Lung (tissue), 12 donors: ENCODE measurements around the gene CDH24. TPM values are rescaled to one million over a fixed set of nuclear protein-coding genes. Genes with fewer than 3 reads are reported as not detected.

ENCODE experiments used
- ATAC-seq: fragments of 200-7000 bp; cut with Tn5 transposase; one replicate; pipeline ENCODE4 v1.9.1; 2020; ENCODE audit warnings: moderate number of reproducible peaks; ENCODE audit not compliant: insufficient read depth, low FRiP score
- DNase-seq, 3 donors: peaks; one replicate each; pipeline ENCODE4 v3.0.0-alpha.2; 2013 to 2017
- H3K27ac ChIP-seq, 2 donors: one replicate each; pipeline ENCODE4 v1.5.1; 2013; ENCODE audit warnings: mild to moderate bottlenecking in 2 of 2, moderate library complexity in 2 of 2, control low read depth in 1 of 2, inconsistent platforms in 1 of 2, low read depth in 1 of 2, low read length in 1 of 2
- H3K27me3 ChIP-seq, 3 donors: one replicate each; pipeline ENCODE4 v1.5.1; 2013; ENCODE audit warnings: low read length in 2 of 3; ENCODE audit not compliant: control insufficient read depth in 3 of 3, insufficient read depth in 3 of 3
- H3K36me3 ChIP-seq, 4 donors: one replicate each; pipeline ENCODE4 v1.5.1; 2013; ENCODE audit warnings: low read length in 4 of 4, mild to moderate bottlenecking in 1 of 4, moderate library complexity in 1 of 4; ENCODE audit not compliant: control insufficient read depth in 4 of 4, insufficient read depth in 4 of 4
- H3K4me1 ChIP-seq, 5 donors: one replicate each; pipeline ENCODE4 v1.5.1; 2013; ENCODE audit warnings: low read length in 5 of 5, mild to moderate bottlenecking in 2 of 5, moderate library complexity in 1 of 5; ENCODE audit not compliant: control insufficient read depth in 5 of 5, insufficient read depth in 5 of 5
- H3K4me3 ChIP-seq: one replicate; pipeline ENCODE4 v1.5.1; 2013; ENCODE audit warnings: mild to moderate bottlenecking, control low read depth, moderate library complexity
- H3K9ac ChIP-seq, 2 donors: one replicate each; pipeline ENCODE4 v1.5.1; 2013; ENCODE audit warnings: low read length in 2 of 2, control low read depth in 1 of 2; ENCODE audit not compliant: insufficient read depth in 1 of 2
- H3K9me3 ChIP-seq, 4 donors: one replicate each; pipeline ENCODE4 v1.5.1; 2013; ENCODE audit warnings: low read length in 3 of 4, mild to moderate bottlenecking in 1 of 4, moderate library complexity in 1 of 4; ENCODE audit not compliant: control insufficient read depth in 4 of 4, insufficient read depth in 3 of 4
- WGBS, 2 donors: extraction: QIAGEN DNeasy Blood & Tissue Kit; methylation state at CpG; one replicate each; pipeline ENCODE4 v1.1.7; 2013; 5-methylcytosine and 5-hydroxymethylcytosine counted together
- polyA plus RNA-seq, 2 donors: library from polyadenylated mRNA; stranded (reverse); fragments of 200-250 nt; gene quantifications; one replicate each; pipeline ENCODE4 v1.2.1, GENCODE V29; 2013
- total RNA-seq, 2 donors: library from RNA; depleted of rRNA in 1 of 2; stranded (reverse); fragments of >200 nt in 1 of 2; gene quantifications; one replicate each; pipeline ENCODE4 v1.2.1, GENCODE V29; 2014 to 2021
- TF ChIP-seq, protein P1 (sequence below): IDR thresholded peaks from 2 replicates; pipeline ENCODE4 v1.5.1; 2012; ENCODE audit warnings: mild to moderate bottlenecking; ENCODE audit errors: control extremely low read depth, extremely low read depth
- donor health status: control.
- donor health status: control.
- donor health status: Bipolar disorder and iron deficiency.
- donor health status: healthy.
- donor health status: DM: yes; HTN: yes; CAD: no.

Gene CDH24
- total and polyA plus RNA-seq, 4 donors: 2.0 to 4.8 (median 4.4) TPM

DNA sequence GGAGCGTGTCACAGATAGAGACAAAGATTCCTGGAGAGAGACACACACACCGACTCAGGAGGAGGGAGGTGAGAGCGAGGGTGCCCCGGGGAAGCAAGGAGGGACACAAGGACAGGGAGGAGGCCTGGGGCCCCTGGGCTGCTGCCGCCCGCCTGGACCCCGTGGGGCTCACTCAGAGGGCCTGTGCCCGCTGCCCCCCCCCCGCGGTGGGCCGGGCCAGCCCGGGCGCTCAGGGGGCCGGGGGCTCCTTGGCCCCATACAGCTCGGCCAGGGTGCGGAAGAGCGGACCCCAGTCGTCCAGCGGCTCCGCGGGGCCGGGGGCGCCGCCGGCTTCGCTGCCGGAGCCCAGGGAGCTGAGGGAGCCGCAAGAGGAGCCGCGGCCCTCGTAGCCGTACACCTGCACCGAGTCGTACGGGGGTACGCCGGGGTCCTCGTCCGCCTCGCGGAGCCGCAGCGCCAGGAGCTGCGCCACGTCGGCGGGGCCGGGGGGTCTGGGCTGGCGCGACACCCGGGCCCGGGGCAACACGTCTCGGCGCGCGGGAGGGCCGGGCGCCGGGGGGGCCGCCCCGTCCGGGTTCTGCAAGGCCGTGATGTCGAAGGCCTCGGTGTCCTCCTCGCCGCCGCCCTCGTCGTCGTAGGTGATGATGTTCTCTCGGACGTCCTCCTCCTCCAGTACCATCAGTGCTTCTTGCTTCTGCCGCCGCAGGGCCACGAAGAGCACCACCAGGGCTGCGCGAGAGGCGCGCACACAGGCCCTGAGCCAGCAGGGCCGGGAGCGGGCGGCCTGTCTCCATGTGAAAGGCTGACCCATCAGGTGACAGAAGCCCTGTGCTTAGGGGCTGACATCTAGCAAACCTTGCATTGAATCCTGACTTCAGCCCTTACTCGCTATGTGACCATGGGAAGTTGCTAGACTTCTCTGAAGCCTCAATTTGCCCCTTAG lies 9.3 kb downstream of the CDH24 start:
- Histone ChIP-seq H3K4me1 (peaks cover 0 to 15% (median 10%) of the 10 kb centered on the region in 5 donors), H3K9me3 (no peaks in the 10 kb centered on the region), H3K9ac (no peak overlapping the region), H3K27me3 (no peaks in the 10 kb centered on the region), H3K4me3 (no peak overlapping the region), H3K36me3 (peaks cover 0 to 6% (median under 1%) of the 10 kb centered on the region in 4 donors), H3K27ac (peak overlapping the region; percentile 29 to 51)
- 77 to 78% methylated on average over 79 to 85 of the region's 85 CpGs for WGBS, 2 donors
- TF ChIP-seq, protein P1, sequence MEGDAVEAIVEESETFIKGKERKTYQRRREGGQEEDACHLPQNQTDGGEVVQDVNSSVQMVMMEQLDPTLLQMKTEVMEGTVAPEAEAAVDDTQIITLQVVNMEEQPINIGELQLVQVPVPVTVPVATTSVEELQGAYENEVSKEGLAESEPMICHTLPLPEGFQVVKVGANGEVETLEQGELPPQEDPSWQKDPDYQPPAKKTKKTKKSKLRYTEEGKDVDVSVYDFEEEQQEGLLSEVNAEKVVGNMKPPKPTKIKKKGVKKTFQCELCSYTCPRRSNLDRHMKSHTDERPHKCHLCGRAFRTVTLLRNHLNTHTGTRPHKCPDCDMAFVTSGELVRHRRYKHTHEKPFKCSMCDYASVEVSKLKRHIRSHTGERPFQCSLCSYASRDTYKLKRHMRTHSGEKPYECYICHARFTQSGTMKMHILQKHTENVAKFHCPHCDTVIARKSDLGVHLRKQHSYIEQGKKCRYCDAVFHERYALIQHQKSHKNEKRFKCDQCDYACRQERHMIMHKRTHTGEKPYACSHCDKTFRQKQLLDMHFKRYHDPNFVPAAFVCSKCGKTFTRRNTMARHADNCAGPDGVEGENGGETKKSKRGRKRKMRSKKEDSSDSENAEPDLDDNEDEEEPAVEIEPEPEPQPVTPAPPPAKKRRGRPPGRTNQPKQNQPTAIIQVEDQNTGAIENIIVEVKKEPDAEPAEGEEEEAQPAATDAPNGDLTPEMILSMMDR: no peak
- DNase-seq: no peak
- ATAC-seq: no peak

DNA sequence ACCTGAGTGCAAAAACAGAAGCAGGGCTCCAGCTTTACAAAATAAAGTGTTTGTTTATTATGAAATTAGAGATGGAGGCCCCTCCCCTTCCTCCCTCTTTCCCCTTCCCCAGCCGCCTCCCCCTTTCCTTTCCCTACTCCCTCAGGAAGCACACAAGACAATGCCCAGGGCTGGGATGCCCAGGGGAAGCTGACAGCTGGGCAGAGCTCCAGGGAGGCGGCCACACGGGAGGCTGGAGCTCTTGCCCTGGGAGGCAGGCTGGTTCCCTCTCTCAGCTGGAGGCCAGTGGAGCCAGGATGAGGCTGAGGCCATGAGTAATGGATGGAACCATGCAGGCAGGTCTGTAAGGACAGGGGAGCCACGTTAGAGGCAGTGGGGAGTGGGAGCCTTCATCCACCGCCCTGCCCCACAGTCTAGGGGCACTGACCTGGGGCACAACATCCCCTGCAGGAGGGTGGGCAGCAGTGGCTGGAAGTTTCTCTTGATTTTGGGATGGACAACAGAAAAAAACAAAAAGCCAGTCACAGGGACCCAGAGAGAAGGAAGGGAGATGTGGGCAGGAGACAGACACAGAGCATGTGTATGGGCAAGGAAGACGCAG lies 10.2 kb downstream of the CDH24 start:
- Histone ChIP-seq H3K27ac (peak overlapping the region; percentile 7 to 29), H3K36me3 (peaks cover 0 to 6% (median under 1%) of the 10 kb centered on the region in 4 donors), H3K4me3 (no peak overlapping the region), H3K9me3 (no peaks in the 10 kb centered on the region), H3K27me3 (no peaks in the 10 kb centered on the region), H3K9ac (no peak overlapping the region), H3K4me1 (peaks cover 0 to 15% (median 10%) of the 10 kb centered on the region in 5 donors)
- 68 to 69% methylated on average over 6 of the region's 6 CpGs for WGBS, 2 donors
- TF ChIP-seq, protein P1: no peak
- ATAC-seq: no peak
- peak in 1 of 3 donors; percentile 64 for DNase-seq

DNA sequence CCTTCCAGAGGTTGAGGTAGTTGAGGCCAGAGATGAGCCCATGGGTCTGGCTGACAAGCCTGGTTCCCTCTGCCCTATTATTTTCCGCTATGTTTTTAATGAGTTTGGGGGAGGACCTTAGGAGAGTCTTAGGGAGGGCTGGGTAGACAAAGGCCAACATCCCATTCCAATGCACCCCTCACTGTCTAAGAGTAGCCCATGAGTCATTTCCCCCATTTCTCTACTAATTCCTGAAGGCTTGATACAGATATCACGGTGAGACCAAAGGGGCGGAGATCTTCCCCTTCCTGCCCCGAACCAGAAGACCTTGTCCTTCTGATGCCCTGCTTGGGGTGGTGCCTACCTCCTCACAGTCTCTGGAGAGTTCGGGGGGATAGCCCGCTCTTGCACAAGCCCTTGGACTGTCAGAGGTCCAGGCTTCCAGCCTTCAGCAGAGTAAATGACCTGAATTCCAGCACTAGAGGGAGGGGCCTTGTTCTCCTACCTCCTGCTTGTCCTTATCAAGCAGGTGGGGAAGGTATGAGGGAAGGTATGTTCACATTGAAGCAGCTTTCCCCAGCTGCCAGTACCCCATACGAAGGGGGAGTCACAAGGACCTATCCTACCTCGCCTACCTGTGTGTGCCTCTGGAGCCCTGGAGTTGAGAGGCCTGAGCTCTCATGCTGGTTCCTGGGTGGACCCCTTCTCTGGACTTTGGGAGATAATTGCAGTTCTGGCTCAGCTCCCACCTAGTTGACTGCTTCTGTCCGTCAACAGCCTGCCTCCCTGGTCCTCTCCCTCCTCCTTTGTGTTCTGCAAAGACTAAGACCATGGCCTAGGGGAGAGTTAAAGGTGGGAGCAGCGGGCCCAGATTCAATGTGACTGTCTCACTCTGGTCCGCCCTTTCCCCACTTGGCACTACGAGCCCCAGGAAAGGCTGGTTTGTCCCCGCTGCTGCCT lies 11.6 kb downstream of the CDH24 start:
- no peak overlapping the region for H3K4me3 ChIP-seq
- TF ChIP-seq, protein P1: no peak
- H3K9ac ChIP-seq: no peak overlapping the region
- H3K27me3 ChIP-seq: no peaks in the 10 kb centered on the region
- peaks cover 0 to 2% (median under 1%) of the 10 kb centered on the region in 4 donors for H3K36me3 ChIP-seq
- no peaks in the 10 kb centered on the region for H3K9me3 ChIP-seq
- WGBS, 2 donors: 76 to 81% methylated on average over 13 of the region's 13 CpGs
- H3K27ac ChIP-seq: peak overlapping the region; percentile 35 to 42
- ATAC-seq (no peak), DNase-seq (no peak)
- peaks cover 0 to 15% (median 10%) of the 10 kb centered on the region in 5 donors for H3K4me1 ChIP-seq
